GM13977 (cell line): ENCODE results near the gene ERBB4.

ENCODE experiments used
- DNase-seq: peaks from one replicate; pipeline ENCODE4 v3.0.0; 2012; ENCODE audit warnings: low spot score
- CTCF ChIP-seq: IDR thresholded peaks from 2 replicates; pipeline ENCODE4 v1.5.1; 2012; ENCODE audit warnings: mild to moderate bottlenecking, control low read depth; ENCODE audit not compliant: insufficient read depth; ENCODE audit errors: extremely low read depth, missing control alignments
- in situ Hi-C: fragments of 300-500 bp; cut with MboI; formaldehyde crosslinking; loops from one replicate; pipeline ENCODE4 v1.12.0; 2022; ENCODE audit warnings: low sequenced_read_pairs, low pct_unique_long_range_greater_than_20kb, mixed read lengths, inconsistent platforms; ENCODE audit not compliant: unreplicated experiment

ERBB4 gene

GRCh38 chr2:211762479-211762878 is 776.1 kb downstream of the ERBB4 start:
- in situ Hi-C loops = no loop called here
- no peak for DNase-seq

GRCh38 chr2:211760103-211760502 is 778.5 kb downstream of the ERBB4 start:
- no peak for DNase-seq
- in situ Hi-C loops = no loop called here
- no peak for TF ChIP-seq CTCF

More at GRCh38 chr2:211762479-211762878, 776.1 kb downstream of the ERBB4 start:
- no peak for TF ChIP-seq CTCF

GRCh38 chr2:211756266-211756665 is 782.3 kb downstream of the ERBB4 start:
- TF ChIP-seq CTCF = no peak
- in situ Hi-C loops = no loop called here
- DNase-seq = no peak

- TF ChIP-seq CTCF = no peak
- in situ Hi-C loops = no loop called here
Observed at GRCh38 chr2:211755187-211755586, 783.4 kb downstream of the ERBB4 start.

GRCh38 chr2:211751848-211752247 is 786.8 kb downstream of the ERBB4 start:
- DNase-seq = no peak
- in situ Hi-C loops = no loop called here
- TF ChIP-seq CTCF = no peak

More at GRCh38 chr2:211755187-211755586, 783.4 kb downstream of the ERBB4 start:
- DNase-seq = no peak

- in situ Hi-C loops = no loop called here
- no peak for TF ChIP-seq CTCF
- DNase-seq = no peak
Observed at GRCh38 chr2:211748339-211748738, 790.3 kb downstream of the ERBB4 start.
